Non-pigmented ciliary epithelial cell (primary cell): ENCODE measurements around the gene SEC14L2.

ENCODE experiments used
- DNase-seq: peaks from one replicate; pipeline ENCODE4 v3.0.0-alpha.2; 2010; ENCODE audit warnings: low read depth

SEC14L2 gene

GRCh38 chr22:30404307-30404706 is 7.5 kb downstream of the SEC14L2 start:
- DNase-seq, result no peak

- no peak for DNase-seq
Measured at GRCh38 chr22:30405731-30406130, 8.9 kb downstream of the SEC14L2 start.

- no peak for DNase-seq
Measured at GRCh38 chr22:30406400-30406799, 9.6 kb downstream of the SEC14L2 start.

GRCh38 chr22:30408388-30409102 is 11.7 kb downstream of the SEC14L2 start:
- DNase-seq, result no peak

GRCh38 chr22:30411780-30412179 is 15.0 kb downstream of the SEC14L2 start:
- DNase-seq, result no peak

GRCh38 chr22:30413001-30413400 is 16.2 kb downstream of the SEC14L2 start:
- DNase-seq, result no peak

- DNase-seq, result no peak
Measured at GRCh38 chr22:30413745-30414524, 17.1 kb downstream of the SEC14L2 start.

GRCh38 chr22:30414525-30415047 is 17.8 kb downstream of the SEC14L2 start:
- no peak for DNase-seq

- no peak for DNase-seq
Measured at GRCh38 chr22:30416403-30416802, 19.6 kb downstream of the SEC14L2 start.

GRCh38 chr22:30416837-30417236 is 20.0 kb downstream of the SEC14L2 start:
- DNase-seq, result no peak

- peak; percentile 94 for DNase-seq
Measured at GRCh38 chr22:30420347-30421125, 23.7 kb downstream of the SEC14L2 start.

GRCh38 chr22:30421695-30422480 is 25.1 kb downstream of the SEC14L2 start:
- no peak for DNase-seq

- DNase-seq, result peak; percentile 89
Measured at GRCh38 chr22:30422481-30423300, 25.9 kb downstream of the SEC14L2 start.

- DNase-seq, result no peak
Measured at GRCh38 chr22:30423301-30423958, 26.6 kb downstream of the SEC14L2 start.

- DNase-seq, result peak; percentile 97
Measured at GRCh38 chr22:30423959-30424533, 27.2 kb downstream of the SEC14L2 start.

- no peak for DNase-seq
Measured at GRCh38 chr22:30424534-30425326, 27.9 kb downstream of the SEC14L2 start.

GRCh38 chr22:30425327-30425615 is 28.5 kb downstream of the SEC14L2 start:
- DNase-seq, result no peak

- no peak for DNase-seq
Measured at GRCh38 chr22:30425616-30426387, 29.0 kb downstream of the SEC14L2 start, which contains the start of gene MTFP1. TSS of gene MTFP1 (plus strand) at chr22:30425768. CDS start at chr22:30425880, 112 bp downstream.
